AG04450 (cell line): ENCODE data around the gene POLR3E. TPM values are rescaled to one million over a fixed set of nuclear protein-coding genes. Genes with fewer than 3 reads are reported as not detected.

Source experiments
- CTCF ChIA-PET: fragments of 300-600, 350-600 bp; formaldehyde crosslinking; extraction: SDS; loops from one replicate; lab custom pipeline; 2022; ENCODE audit warnings: antibody characterized with exemption, inconsistent platforms; lab: Charles Lee
- POLR2A ChIA-PET: fragments of 350-600 bp; formaldehyde crosslinking; extraction: SDS; loops from one replicate; lab custom pipeline; 2021; ENCODE audit warnings: antibody characterized with exemption, inconsistent platforms; lab: Yijun Ruan, JAX
- DNase-seq: peaks from one replicate; pipeline ENCODE4 v3.0.0-alpha.2; 2011; ENCODE audit warnings: low read depth, low spot score
- H3K27ac ChIP-seq: one replicate; pipeline ENCODE4 v1.5.1; 2012; ENCODE audit warnings: low read depth, low read length, control low read depth
- H3K27me3 ChIP-seq: one replicate; pipeline ENCODE4 v1.6.0; 2012; ENCODE audit warnings: low read length; ENCODE audit not compliant: control insufficient read depth, insufficient read depth
- H3K4me3 ChIP-seq: 2 replicates; pipeline ENCODE4 v1.5.1; 2011; ENCODE audit warnings: mild to moderate bottlenecking, low read depth, low read length, control low read depth
- H3K9me3 ChIP-seq: 2 replicates; pipeline ENCODE4 v1.5.1; 2012; ENCODE audit warnings: low read length; ENCODE audit not compliant: control insufficient read depth, insufficient read depth
- CTCF ChIP-seq: IDR thresholded peaks from 2 replicates; pipeline ENCODE4 v1.5.1; 2011; ENCODE audit warnings: low read depth, low read length, control low read depth, inconsistent platforms
- polyA plus RNA-seq: library from polyadenylated mRNA; depleted of rRNA; stranded (reverse); fragments of >200 nt; gene quantifications from 2 replicates; pipeline ENCODE4 v1.2.3, GENCODE V29; 2011

The POLR3E gene
- polyA plus RNA-seq, 1 experiment, result 32.0 TPM

- CTCF ChIA-PET, result no interaction called here
- DNase-seq, result no peak
- Histone ChIP-seq H3K9me3 (no peaks in the 10 kb centered on the region), H3K27ac (no peak overlapping the region), H3K4me3 (no peak overlapping the region), H3K27me3 (no peaks in the 10 kb centered on the region)
- no peak for TF ChIP-seq CTCF
- POLR2A ChIA-PET, result no interaction called here
Observed at GRCh38 chr16:22266546-22266945, 30.7 kb upstream of the POLR3E start.

GRCh38 chr16:22267764-22268163 is 29.4 kb upstream of the POLR3E start:
- TF ChIP-seq CTCF, result no peak
- CTCF ChIA-PET, result interaction anchor here (1.3 to 1.4 kb wide), 2 partner anchors 32 to 79 kb away, joined by 3 read pairs; no protein-coding TSS in a partner anchor
- Histone ChIP-seq H3K27me3 (no peaks in the 10 kb centered on the region), H3K27ac (no peak overlapping the region), H3K9me3 (no peaks in the 10 kb centered on the region), H3K4me3 (no peak overlapping the region)
- POLR2A ChIA-PET, result no interaction called here
- DNase-seq, result no peak

- POLR2A ChIA-PET, result no interaction called here
- DNase-seq, result no peak
- no peak for TF ChIP-seq CTCF
- no peaks in the 10 kb centered on the region for H3K27me3 ChIP-seq
- no peak overlapping the region for H3K27ac ChIP-seq
- H3K9me3 ChIP-seq, result no peaks in the 10 kb centered on the region
- CTCF ChIA-PET, result no interaction called here
- H3K4me3 ChIP-seq, result no peak overlapping the region
Observed at GRCh38 chr16:22270525-22270924, 26.7 kb upstream of the POLR3E start.

GRCh38 chr16:22272870-22273650 is 24.1 kb upstream of the POLR3E start:
- no peak overlapping the region for H3K27ac ChIP-seq
- TF ChIP-seq CTCF, result no peak
- POLR2A ChIA-PET, result interaction anchor here (0.6 kb wide), 1 partner anchor 53 kb away, joined by 3 read pairs; no protein-coding TSS in a partner anchor
- H3K27me3 ChIP-seq, result no peaks in the 10 kb centered on the region
- H3K4me3 ChIP-seq, result no peak overlapping the region
- CTCF ChIA-PET, result interaction anchor here (0.7 to 1.3 kb wide), 2 partner anchors 14 to 47 kb away, joined by 3 to 4 read pairs; no protein-coding TSS in a partner anchor
- DNase-seq, result no peak
- no peaks in the 10 kb centered on the region for H3K9me3 ChIP-seq

- no peak for DNase-seq
- Histone ChIP-seq H3K4me3 (no peak overlapping the region), H3K27me3 (no peaks in the 10 kb centered on the region), H3K27ac (no peak overlapping the region), H3K9me3 (no peaks in the 10 kb centered on the region)
- ChIA-PET CTCF (interaction anchor here (1.3 kb wide), 1 partner anchor 26 kb away, joined by 5 read pairs; no protein-coding TSS in a partner anchor), POLR2A (no interaction called here)
- no peak for TF ChIP-seq CTCF
Observed at GRCh38 chr16:22274916-22275315, 22.3 kb upstream of the POLR3E start.
